GM19351 (cell line): ENCODE data around the gene ACLY.
"Not testable (repeated sequence)": the region's sequence is repeated elsewhere in the genome, so short reads cannot be mapped to it uniquely, and the experiment has no call there.

Source experiments
- ATAC-seq: cut with Tn5 transposase; IDR thresholded peaks from one replicate; pipeline ENCODE4 v1.9.1; 2021; ENCODE audit warnings: mild to moderate bottlenecking, moderate library complexity; ENCODE audit not compliant: unreplicated experiment

The ACLY gene

DNA sequence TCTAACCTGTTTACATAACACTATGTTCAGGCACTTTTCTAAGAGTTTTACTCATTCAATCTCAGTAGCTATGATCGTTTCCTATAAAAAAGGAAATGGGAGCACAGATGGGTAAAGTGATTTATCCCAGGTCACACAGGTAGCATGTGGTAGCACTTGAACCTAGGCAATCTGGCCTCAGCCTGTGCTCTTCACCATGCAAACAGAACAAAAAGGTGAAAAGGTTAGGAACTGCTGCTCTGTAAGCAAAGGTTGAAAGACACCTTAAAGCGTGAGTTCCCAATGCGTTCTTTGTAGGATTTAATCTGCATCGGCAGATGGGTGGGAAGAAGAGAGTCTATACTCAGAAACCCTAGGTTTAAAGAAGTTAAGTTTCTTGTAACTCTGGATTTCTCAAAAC, 38.6 kb downstream of the ACLY start:
- no peak for ATAC-seq

DNA sequence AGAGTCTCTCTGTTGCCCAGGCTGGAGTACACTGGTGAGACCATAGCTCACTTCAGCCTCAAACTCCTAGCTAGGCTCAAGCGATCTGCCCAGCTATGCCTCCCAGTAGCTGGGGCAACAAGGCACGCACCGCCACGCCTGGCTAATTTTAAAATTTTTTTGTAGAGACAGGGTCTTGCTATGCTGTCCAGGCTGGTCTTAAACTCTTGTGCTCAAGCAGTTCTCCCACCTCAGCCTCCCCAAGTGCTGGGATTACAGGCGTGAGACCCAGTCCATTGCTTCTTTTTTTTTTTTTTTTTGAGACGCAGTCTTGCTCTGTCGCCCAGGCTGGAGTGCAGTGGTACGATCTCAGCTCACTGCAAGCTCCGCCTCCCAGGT, 44.5 kb downstream of the ACLY start:
- ATAC-seq: not testable (repeated sequence)

DNA sequence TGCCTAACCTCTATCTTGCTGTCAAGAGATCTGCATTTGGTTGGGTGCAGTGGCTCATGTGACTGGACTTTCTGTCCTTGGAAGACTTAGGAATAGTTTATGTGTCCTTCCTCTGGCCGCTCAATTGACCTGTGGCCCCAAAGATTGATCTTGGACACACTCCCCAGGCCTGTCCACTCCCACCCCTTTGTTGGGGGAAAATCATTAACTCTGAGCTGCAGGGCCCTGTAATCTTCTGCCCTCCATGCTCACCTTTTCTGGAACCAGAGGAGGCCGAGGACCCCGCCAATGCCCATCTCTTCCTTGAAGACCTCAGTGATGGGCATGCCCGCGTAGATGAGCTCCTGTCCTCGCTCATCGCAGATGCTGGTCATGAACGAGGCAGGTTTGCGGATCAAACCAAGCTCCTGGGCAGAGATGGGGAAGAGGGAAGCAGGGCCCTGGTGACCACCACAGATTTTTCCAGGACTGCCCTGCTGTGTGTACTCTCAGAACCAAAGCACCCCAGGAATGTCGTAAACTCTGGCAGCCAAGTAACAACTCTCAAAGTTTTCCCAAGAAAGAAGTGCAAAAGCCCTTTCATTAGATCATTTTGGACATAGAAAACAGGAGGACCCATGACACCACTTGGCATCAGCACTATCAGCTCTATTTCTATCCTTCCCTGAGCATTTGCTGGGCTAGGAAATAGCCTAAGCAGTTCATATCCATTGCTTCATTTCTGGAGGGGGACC, 45.0 kb downstream of the ACLY start:
- no peak for ATAC-seq

DNA sequence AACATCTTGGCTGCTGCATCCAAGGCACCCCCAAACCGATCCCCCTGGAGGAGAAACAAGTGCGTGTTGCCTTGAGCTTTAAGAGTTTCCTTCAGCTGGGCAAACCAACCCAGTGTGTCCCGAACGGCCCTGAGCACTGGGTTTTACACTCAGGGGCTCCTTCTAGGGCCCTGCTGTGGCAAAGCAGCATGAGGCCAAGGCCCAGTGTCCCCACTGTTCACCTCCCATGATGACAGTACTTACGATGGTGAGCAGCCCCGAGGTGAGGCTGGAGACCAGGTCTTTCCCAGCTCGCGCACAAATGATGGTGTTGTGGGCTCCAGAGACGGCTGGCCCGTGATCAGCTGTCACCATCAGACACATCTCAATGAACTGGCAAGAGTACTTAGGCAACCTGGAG, 47.0 kb downstream of the ACLY start:
- no peak for ATAC-seq

DNA sequence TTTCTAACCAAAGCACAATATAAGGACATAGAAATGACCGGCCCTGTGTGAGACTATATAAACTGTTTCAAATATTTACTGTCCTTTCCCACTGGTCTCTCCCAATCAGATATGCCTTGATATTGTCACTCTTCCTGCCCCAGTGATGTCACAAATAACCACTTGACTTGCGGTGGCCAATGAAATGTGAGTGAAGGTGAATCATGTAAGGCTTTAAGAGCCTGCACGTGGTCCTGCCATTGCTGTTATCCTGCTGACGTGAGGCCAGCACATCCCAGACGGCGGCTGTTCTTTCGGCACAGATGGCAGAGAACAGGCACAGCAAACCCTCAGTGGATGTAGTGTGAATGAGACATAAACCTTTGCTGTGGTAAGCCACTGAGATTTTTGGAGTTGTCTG, 48.1 kb downstream of the ACLY start:
- no peak for ATAC-seq

DNA sequence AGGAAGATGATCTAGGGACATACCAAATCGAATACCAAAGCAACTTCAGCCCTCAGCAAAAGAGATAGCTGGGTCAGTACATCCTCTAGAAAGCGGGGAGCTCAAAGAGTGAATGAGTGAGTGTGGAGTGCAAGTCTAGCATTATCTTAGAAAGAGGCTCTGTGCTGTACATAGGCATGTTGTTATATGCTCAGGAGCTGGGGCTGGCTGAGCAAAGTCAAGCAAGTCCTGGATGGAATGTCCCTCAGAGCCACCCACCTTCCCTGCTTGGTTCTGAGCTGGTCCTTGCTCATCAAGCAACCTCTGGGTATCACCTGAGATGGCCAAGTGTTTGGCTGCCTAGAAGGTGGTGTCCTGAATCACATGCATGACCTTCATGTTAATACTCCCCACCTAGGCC, 48.7 kb downstream of the ACLY start:
- ATAC-seq: no peak

DNA sequence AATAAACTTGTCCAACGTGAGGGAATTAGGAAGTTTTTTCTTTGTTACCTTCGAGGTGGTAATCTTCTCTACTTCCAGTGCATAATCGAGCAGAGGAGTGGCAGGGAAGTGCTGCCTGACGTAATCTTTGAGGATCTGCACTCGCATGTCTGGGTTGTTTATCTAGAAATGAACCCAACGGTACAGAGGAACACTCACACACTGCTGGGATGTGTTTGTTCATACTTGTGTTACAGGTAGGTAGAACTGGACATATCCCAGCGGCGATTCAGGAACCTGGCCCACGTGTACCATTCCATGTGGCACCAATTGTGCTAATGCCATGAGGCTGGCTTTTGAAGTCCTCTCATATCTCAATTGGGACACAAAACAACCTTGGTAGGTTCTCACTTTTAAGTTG, 49.3 kb downstream of the ACLY start:
- no peak for ATAC-seq

DNA sequence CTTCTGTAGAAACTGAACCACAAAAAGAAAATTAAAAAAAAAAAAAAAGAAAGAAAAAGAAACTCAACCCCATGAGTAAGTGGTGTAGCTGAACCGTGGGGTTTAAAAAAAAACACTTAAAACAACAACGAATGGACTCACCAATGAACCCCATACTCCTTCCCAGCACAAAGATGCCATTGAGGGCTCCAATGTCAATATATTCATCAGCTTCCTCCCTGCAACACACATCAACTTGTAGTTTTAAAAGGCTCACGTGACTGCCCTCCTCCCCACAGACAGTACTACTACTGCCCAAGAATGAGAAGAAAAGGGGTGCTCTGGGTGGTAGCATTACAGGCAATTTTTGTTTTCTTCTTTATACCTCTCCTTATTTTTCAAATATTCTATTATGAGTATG, 50.2 kb downstream of the ACLY start:
- ATAC-seq: no peak

DNA sequence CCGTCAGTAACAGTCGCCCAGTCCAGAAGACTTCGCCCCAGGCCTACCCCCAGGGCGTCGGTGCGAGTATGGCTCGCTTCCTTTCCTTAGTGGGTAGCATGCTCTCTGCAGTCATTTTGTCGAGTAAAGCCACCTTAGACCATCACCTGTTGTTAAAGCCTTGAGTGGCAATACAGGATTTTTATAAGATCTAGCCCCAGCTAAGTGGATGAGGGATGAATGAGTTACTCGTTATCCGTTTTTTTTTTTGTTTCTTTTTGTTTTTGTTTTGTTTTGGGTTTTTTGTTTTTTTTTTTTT, 53.2 kb downstream of the ACLY start:
- ATAC-seq: no peak

DNA sequence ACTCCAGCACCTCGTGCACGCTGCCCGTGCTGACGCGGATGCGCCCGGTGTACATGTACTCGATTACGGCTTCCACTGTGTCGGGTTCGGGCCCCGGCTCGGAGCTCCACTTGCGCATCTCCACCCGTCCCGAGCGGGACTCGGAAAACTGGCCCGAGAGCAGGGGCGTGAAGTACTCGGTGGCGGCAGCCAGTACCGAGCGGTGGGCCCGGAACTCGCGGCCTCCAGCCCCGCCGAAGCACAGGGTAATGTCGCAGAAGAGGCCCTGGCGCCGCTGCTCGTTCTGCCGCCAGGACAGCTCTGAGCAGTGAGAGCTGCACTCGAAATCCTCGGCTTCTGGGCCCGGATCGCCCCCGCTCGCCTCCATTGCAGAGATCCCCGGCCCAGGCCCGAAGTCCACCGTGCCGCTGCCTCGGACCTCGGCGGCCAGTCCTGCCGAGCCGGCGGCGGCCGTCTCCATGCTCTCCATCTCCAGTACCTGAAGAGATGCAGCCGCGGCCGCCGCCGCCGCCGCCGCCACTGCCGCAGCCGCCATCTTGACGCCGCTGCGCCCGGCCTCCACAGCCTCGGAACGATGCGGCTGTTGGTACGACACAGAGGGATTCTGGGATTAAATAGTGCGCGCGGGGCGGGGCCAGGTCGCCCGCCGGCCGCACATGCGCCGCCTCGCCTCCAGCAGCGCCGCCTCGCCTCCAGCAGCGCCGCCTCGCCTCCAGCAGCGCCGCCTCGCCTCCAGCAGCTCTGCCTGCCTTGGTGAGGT, 53.7 kb downstream of the ACLY start, which contains the start of gene KLHL11:
Gene KLHL11 (minus strand): TSS at position 588 of the 760 bp plus-strand sequence. CDS start 53 bp downstream, at position 535.
- peak; percentile 84 for ATAC-seq

DNA sequence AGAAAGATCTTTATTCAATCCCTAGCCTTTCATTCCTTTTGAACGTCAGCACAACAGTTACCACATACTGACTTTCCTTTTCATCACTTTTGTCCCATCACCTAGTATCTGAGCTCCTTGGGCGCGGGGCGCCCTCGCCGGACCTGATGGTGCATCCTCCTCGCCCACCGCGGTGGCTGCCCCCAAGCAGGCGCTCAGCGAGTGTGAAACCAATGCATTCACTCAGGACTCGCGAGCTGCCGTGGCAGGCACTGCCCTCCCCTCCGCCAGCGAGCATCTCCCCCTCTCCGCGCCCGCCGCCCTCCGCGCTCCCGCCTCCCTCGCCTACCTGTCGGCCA, 54.3 kb downstream of the ACLY start:
- no peak for ATAC-seq

DNA sequence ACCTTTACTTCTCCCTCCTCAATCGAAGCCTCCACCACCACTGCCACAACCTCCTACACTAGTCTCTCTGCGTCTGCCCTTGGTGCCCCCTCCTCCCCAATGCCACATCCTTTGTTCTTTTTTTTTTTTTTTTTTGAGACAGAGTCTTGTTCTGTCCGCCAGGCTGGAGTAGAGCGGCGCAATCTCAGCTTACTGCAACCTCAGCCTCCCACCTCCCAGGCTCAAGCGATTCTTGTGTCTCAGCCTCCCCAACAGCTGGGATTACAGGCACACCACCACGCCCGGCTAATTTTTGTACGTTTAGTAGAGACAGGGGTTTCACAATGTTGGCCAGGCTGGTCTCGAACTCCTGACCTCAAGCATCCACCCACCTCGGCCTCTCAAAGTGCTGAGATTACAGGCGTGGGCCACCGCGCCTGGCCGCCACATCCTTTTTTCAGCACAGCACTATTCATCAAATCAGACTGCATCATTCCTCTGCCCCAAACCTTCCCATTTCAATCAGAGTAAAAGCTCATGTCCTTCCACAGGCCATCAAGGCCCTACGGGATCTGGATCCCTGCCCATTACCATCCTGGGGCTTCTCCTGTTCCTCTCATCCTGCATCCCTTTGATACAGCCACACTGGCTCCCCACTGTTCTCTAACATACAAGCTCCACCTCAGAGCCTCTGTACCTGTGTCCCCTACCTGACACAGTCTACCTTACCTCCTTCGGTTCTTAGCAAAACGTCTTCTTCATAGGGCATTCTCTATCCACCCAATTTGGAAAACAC, 55.5 kb downstream of the ACLY start:
- no peak for ATAC-seq

DNA sequence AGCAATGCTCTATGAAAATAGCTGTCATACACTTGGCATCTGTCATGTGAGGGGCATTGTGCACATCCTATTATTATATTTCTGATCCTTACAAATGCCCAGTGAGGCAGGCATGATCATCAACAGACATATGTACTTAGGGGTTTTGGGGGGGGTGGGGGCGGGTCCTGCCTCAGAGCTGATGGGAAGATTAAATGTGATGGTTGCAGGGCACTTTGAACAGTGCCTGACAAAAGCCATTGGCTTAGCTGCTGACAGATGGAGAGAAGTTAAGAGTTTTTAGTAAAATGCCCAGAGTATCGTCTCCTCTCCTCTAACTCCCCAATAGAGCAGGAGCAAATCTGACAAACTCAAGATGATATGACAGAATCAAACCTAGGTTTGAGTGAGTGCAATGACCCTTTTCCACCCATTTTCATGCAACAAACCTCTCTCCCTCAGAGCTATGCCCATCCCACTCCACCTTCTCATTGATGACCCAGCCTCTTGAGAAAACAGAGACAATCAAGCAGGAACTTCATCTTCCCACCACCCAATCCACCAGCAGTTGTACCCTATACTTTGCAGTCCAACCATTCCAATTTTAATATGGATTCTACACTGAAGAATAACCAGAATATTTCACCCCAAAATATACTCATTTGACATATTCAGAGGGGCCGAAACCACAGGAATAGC, 58.4 kb downstream of the ACLY start:
- no peak for ATAC-seq

DNA sequence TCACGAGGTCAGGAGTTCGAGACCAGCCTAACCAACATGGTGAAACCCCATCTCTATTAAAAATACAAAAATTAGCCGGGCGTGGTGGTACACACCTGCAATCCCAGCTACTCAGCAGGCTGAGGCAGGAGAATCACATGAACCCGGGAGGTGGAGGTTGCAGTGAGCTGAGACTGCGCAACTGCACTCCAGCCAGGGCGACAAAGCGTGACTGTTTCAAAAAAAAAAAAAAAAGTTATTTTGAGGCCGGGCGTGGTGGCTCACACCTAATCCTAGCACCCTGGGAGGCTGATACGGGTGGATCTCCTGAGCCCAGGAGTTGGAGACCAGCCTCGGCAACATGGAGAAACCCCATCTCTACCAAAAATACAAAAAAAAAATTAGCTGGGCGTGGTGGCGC, 67.4 kb downstream of the ACLY start:
- not testable (repeated sequence) for ATAC-seq

DNA sequence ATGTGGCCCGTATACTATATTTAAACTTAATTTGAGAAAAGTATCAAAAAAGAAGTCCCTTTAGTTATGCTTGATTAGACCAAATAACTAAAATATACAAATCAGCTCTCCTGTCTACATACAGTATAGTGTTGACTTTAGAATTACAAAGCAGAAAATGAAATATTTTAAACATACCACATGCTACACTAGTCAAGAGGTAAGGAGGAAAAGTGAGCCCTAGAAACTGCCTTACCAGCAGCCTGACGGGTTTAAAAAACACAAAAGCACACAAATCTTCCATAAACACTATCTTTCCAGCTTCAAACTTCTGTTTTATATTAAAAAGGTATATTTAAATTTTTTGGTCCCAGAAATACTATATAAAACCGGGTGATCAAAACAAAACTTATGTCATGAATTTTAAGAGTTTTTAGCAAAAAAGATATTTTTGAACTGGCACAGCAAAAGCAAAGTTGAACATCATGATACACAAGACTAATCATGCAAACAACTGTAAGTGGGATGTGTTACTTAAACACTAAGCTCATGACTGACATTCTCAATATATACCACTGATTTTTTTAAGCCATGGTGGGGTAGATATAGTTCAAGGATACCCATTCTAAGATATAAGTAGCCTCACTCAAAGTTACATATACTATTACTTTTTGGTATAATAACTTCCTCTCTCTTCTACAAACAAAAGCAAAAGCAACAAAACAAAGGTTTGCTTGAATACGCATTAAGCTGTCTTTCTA, 69.3 kb downstream of the ACLY start:
- ATAC-seq: no peak

DNA sequence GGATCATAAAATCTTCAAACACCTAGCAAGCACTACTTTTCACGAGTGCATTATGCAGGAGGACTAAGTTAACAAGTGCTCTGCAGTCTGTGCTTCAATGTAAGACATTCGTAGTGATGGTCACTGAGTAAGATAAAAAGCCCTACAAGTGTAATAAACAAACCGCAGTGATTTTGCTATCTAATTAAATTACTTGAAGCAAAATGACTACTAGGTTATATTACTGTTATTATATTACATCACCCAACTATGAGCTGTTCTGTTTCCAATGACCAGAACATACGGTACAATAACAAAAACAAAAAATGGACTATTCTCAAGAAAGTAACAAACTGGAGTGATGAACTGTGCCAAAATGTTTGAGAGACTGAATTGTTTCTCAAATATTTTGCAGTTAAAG, 70.0 kb downstream of the ACLY start:
- no peak for ATAC-seq

DNA sequence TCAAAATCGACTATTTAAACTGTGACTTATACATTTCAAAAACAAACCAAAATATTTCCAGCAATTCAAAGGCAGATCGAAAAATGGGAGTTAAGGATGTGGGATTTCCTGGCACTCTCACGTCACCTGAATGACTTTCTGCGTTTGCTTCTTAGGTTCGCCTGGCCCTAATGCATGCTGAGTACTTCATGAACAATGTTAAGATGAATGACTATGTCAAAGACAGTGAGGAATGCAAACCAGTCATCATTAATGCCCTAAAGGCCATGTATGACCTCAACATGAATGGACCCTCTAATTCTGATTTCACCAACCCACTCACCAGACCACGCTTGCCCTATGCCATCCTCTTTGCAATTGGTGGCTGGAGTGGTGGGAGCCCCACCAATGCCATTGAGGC, 73.8 kb downstream of the ACLY start:
- ATAC-seq: no peak

DNA sequence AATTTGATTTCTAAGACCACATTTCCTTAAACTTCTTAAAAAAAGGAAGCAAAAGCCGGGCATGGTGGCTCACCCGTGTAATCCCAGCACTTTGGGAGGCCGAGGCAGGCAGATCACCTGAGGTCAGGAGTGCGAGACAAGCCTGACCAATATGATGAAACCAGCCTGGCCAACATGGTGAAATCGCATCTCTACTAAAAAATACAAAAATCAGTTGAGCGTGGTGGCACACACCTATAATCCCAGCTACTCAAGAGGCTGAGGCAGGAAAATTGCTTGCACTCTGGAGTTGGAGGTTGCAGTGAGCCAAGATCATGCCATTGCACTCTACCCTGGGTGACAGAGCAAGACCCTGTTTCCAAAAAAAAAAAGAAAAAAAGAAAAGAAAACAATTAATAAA, 78.0 kb downstream of the ACLY start:
- ATAC-seq: not testable (repeated sequence)

DNA sequence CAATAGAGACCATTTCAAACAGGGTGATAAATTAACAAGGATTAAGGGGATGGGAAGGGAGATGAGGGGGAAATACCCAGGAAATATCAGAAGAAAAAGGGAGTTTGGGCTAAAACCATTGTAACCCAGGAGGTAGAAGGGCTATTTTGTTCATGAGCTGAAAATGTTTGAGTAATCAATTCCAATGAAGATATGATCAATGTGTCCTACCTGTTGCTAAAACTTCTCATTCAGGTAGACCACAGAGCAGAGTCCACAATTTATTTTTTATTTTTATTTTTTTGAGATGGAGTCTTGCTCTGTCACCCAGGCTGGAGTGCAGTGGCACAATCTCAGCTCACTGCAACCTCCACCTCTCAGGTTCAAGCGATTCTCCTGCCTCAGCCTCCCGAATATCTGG, 79.3 kb downstream of the ACLY start:
- not testable (repeated sequence) for ATAC-seq

DNA sequence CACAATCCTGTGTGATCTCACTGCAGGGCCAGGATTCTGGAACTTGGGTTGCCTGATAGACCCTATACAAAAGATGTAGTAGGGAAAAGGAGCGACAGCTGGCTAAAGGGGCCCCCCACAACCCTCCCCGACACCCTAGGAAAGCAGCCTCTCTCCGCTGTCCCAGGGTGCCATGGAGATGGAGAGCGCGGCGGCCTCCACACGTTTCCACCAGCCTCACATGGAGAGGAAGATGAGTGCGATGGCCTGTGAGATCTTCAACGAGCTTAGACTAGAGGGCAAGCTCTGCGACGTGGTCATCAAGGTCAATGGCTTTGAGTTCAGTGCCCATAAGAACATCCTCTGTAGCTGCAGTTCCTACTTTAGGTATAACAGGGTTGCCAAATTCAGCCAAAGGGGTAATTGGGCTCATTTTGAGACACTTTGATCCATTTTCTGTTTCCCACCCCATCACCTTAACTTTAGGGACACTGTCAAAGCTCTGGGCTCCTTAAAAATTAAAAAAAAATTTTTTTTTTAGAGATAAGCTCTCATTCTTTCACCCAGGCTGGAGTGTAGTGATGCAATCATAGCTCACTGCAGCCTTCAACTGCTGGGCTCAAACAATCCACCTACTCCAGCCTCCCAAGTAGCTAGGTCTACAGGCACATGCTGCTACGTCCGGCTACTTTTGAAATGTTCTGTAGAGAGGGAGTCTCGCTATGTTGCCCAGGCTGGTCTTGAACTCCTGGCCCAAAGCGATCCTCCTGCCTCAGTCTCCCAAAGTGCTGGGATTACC, 80.8 kb downstream of the ACLY start, which contains the start of gene KLHL10:
Gene KLHL10 (plus strand): TSS at position 65 of the 778 bp plus-strand sequence. CDS start 108 bp downstream, at position 173.
- no peak for ATAC-seq
